ENCODE data around the gene ST6GALNAC1.

DNA sequence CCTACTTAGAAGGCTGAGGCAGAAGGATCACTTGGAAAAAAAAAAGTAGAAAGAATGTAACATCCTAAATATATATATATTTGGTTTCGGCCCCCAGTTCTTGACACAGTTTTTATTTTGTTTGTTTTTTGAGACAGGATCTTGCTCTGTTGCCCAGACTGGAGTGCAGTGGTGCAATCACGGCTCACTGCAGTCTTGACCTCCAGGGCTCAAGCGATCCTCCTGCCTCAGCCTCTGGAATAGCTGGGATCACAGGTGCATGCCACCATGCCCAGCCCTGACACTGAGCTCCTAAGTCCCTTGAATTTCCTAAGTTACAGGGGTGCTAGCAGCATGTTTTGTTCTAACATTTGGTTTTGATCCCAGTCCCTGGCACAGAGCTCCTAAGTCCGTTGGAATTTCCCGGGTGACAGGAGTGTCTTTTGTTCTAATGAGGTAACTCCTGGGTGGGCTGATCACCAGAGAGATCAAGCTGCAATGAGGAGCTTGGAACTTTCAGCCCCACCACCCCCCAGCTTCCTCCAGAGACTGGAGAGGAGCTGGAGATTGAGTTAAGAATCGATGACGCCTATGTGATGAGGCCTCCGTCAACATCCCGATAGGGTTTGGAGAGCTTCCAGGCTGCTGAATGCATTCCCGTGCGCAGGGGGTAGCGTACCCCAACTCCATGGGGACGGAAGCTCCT is 47.2 kb upstream of the ST6GALNAC1 start:
- TF ChIP-seq, protein P1, sequence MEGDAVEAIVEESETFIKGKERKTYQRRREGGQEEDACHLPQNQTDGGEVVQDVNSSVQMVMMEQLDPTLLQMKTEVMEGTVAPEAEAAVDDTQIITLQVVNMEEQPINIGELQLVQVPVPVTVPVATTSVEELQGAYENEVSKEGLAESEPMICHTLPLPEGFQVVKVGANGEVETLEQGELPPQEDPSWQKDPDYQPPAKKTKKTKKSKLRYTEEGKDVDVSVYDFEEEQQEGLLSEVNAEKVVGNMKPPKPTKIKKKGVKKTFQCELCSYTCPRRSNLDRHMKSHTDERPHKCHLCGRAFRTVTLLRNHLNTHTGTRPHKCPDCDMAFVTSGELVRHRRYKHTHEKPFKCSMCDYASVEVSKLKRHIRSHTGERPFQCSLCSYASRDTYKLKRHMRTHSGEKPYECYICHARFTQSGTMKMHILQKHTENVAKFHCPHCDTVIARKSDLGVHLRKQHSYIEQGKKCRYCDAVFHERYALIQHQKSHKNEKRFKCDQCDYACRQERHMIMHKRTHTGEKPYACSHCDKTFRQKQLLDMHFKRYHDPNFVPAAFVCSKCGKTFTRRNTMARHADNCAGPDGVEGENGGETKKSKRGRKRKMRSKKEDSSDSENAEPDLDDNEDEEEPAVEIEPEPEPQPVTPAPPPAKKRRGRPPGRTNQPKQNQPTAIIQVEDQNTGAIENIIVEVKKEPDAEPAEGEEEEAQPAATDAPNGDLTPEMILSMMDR (IDR thresholded peaks at IDR 0.05; ENCODE audit: extremely low read depth in 1 of 2, insufficient read depth in 1 of 2, low read depth in 1 of 2, low read length in 2 of 2), result no peak
- TF ChIP-seq, protein P2, sequence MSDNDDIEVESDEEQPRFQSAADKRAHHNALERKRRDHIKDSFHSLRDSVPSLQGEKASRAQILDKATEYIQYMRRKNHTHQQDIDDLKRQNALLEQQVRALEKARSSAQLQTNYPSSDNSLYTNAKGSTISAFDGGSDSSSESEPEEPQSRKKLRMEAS (IDR thresholded peaks at IDR 0.05; ENCODE audit: insufficient read depth, insufficient read length), result no peak
- no peak for TF ChIP-seq POLR2AphosphoS5 (IDR thresholded peaks at IDR 0.05; ENCODE audit: insufficient read depth, low read depth, low read length)
- TF ChIP-seq GATA2 (IDR thresholded peaks at IDR 0.05; ENCODE audit: insufficient read depth, insufficient read length, low read depth, low read length), result no peak
- no peak for TF ChIP-seq MYC (IDR thresholded peaks at IDR 0.05; ENCODE audit: low read depth, low read length)
- no peak for TF ChIP-seq POLR2A (IDR thresholded peaks at IDR 0.05; ENCODE audit: low read depth, low read length)
- no peak for TF ChIP-seq EZH2 (IDR thresholded peaks at IDR 0.05; ENCODE audit: borderline replicate concordance, low read depth, low read length, severe bottlenecking)
- no peak for TF ChIP-seq FOS (IDR thresholded peaks at IDR 0.05; ENCODE audit: borderline replicate concordance, insufficient read depth, low read length)

All from endothelial cell of umbilical vein (primary cell).